AML-193 (cell line): Measurements from ENCODE around the gene CXCR4.
"Not testable (repeated sequence)": the region's sequence is repeated elsewhere in the genome, so short reads cannot be mapped to it uniquely, and the experiment has no call there.

Source experiments
- DNase-seq, 2 experiments: peaks; one replicate each; lab custom pipeline; 2025; lab: John Stamatoyannopoulos, UW

The CXCR4 gene

DNA sequence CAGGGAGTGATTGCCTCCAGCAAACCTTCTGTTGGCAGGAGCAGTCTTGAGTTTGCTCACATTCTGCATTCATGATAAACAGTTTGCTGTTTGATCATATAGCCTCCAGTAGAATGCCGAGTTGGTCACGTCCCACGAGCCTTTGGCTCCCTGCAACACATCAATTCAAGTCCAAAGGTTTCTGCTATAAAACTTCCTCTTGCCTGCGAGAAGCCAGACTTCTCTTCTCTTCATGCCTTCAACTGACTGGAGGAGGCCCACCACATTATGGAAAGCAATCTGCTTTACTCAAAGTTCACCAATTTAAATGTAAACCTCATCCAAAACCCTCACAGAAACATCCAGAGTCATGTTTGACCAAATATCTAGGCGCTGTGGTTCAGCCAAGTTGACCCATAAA, 40.8 kb downstream of the CXCR4 start:
- no peak for DNase-seq

DNA sequence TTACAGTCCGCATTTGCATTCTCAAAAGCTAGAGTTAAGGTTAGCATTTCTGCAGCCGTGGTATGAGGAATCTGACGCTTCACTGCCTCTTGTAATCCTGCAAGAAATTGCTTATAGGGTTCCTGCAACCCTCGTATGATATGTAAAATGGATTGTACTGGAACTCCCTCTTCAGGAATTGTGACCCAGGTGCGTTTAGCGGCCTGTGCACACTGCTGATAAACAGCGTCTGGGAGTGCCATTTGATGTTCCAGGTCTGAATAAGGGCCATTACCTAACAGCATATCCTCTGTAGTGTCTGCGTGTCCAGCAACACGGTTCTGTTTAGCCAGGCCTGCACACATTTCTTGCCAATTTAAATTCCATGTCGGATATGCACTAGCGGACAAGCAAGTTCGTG, 42.5 kb downstream of the CXCR4 start:
- DNase-seq = no peak

DNA sequence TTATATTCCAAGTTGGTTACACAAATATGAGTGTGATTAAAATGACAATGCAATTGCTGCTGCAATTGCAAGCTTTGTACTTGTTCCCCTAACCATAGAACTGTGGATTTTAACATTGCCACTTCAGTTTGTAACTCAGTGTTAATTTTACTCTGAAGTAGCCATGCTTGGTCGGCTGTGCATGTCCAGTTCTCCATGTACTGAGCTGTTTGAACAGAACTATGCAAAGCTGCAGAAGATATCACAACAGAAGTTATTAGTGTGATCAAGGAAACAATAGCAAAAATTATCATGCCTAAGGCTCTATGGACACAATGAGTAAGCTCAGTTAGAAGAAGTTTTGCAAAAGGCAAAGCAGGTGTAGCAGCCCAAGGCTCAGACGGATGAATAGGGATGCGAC, 45.3 kb downstream of the CXCR4 start:
- no peak for DNase-seq

DNA sequence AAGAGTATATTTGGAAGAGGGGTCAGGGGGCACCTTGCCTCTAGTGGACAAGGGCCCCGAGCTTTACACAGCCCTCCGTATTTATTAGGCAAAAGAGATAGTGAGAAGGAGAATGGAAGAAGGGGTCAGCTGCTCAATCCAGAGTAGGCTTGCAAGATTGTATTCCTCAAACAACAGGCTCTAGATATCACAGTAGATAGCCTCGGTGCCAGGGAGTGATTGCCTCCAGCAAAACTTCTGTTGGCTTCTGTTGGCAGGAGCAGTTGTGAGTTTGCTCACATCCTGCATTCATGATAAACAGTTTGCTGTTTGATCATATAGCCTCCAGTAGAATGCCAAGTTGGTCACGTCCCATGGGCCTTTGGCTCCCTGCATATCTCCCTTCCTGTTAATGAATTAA, 46.1 kb downstream of the CXCR4 start:
- not testable (repeated sequence) for DNase-seq

DNA sequence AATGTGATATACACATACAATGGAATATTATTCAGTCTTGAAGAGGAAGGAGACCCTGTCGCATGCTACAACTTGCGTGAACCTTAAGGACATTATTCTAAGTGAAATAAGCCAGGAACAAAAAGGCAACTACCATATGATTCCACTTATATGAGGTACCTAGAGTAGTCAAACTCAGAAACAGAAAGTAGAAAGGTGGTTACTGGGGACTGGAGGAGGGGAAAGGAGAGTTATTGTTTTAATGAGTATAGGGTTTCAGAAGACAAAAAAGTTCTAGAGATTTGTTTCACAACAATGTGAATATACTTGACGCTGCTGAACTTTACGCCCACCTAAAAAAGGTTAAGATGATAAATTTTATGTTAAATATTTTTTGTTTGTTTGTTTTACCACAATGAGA, 47.0 kb downstream of the CXCR4 start:
- no peak for DNase-seq

GRCh38 chr2:136069773-136070172, 48.2 kb downstream of the CXCR4 start:
- DNase-seq = no peak

- DNase-seq = no peak
Observed at GRCh38 chr2:136068581-136069227, 49.2 kb downstream of the CXCR4 start.

GRCh38 chr2:136067897-136068580, 49.9 kb downstream of the CXCR4 start:
- DNase-seq = no peak

- DNase-seq = no peak
Observed at GRCh38 chr2:136067459-136067858, 50.5 kb downstream of the CXCR4 start.

- DNase-seq = no peak
Observed at GRCh38 chr2:136065907-136066306, 52.0 kb downstream of the CXCR4 start.

GRCh38 chr2:136065384-136065783, 52.6 kb downstream of the CXCR4 start:
- no peak for DNase-seq
